ENCODE results near the gene BRS3.

The BRS3 gene

GRCh38 chrX:136538811-136539210, 51.1 kb downstream of the BRS3 start:
- Mint-ChIP-seq H3K9me3 (peaks cover 42% of the 10 kb centered on the region), H3K36me3 (ENCODE audit: low read depth) (no peaks in the 10 kb centered on the region), H3K4me1 (peaks cover 7% of the 10 kb centered on the region), H3K27me3 (ENCODE audit: low read depth, poor library complexity) (peaks cover 7% of the 10 kb centered on the region), H3K4me3 (no peak overlapping the region), H3K27ac (no peak overlapping the region)
- TF ChIP-seq, protein P1, sequence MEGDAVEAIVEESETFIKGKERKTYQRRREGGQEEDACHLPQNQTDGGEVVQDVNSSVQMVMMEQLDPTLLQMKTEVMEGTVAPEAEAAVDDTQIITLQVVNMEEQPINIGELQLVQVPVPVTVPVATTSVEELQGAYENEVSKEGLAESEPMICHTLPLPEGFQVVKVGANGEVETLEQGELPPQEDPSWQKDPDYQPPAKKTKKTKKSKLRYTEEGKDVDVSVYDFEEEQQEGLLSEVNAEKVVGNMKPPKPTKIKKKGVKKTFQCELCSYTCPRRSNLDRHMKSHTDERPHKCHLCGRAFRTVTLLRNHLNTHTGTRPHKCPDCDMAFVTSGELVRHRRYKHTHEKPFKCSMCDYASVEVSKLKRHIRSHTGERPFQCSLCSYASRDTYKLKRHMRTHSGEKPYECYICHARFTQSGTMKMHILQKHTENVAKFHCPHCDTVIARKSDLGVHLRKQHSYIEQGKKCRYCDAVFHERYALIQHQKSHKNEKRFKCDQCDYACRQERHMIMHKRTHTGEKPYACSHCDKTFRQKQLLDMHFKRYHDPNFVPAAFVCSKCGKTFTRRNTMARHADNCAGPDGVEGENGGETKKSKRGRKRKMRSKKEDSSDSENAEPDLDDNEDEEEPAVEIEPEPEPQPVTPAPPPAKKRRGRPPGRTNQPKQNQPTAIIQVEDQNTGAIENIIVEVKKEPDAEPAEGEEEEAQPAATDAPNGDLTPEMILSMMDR (IDR thresholded peaks at IDR 0.05) = no peak
- no peak for DNase-seq

- TF ChIP-seq, protein P1 (IDR thresholded peaks at IDR 0.05) = no peak
- Mint-ChIP-seq H3K4me3 (no peak overlapping the region), H3K9me3 (peaks cover 44% of the 10 kb centered on the region), H3K27ac (no peak overlapping the region), H3K36me3 (ENCODE audit: low read depth) (no peaks in the 10 kb centered on the region), H3K4me1 (peaks cover 12% of the 10 kb centered on the region), H3K27me3 (ENCODE audit: low read depth, poor library complexity) (peaks cover 11% of the 10 kb centered on the region)
- DNase-seq = no peak
Measured at GRCh38 chrX:136540226-136540625, 52.5 kb downstream of the BRS3 start.

DNA sequence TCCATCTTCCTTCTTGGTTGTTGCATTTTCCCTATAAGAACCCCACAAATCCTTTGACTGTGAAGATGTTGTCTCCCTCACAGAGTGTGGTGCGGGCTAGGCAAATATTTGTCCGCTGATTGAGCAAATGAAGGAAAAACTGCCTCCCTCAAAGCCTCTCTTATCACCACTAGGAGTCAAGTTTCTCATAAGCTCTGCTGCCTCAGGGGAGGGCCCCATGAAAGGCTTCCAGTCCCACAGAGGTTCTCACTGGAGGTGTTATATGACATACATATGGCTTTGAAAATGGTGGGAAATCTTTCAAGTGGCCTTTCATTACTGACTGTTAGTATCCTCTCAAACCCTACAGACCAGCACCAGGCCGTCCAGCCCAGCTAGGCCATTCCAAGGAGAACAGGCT, 53.5 kb downstream of the BRS3 start:
- TF ChIP-seq, protein P1 (IDR thresholded peaks at IDR 0.05) = no peak
- H3K4me1 Mint-ChIP-seq = peaks cover 12% of the 10 kb centered on the region
- no peak for DNase-seq
- H3K4me3 Mint-ChIP-seq = no peak overlapping the region
- no peak overlapping the region for H3K27ac Mint-ChIP-seq
- H3K27me3 Mint-ChIP-seq (ENCODE audit: low read depth, poor library complexity) = peaks cover 11% of the 10 kb centered on the region
- no peaks in the 10 kb centered on the region for H3K36me3 Mint-ChIP-seq (ENCODE audit: low read depth)
- peaks cover 49% of the 10 kb centered on the region for H3K9me3 Mint-ChIP-seq

- Mint-ChIP-seq H3K27ac (no peak overlapping the region), H3K9me3 (peaks cover 45% of the 10 kb centered on the region), H3K4me1 (peaks cover 12% of the 10 kb centered on the region), H3K27me3 (ENCODE audit: low read depth, poor library complexity) (peaks cover 11% of the 10 kb centered on the region), H3K36me3 (ENCODE audit: low read depth) (no peaks in the 10 kb centered on the region), H3K4me3 (no peak overlapping the region)
- TF ChIP-seq, protein P1 (IDR thresholded peaks at IDR 0.05) = no peak
- no peak for DNase-seq
Measured at GRCh38 chrX:136542281-136542680, 54.5 kb downstream of the BRS3 start.

Data from nephron progenitor cell (in vitro differentiated cells).